HG03439 (cell line): ENCODE measurements around the gene WRAP73.

Experiments
- ATAC-seq: cut with Tn5 transposase; IDR thresholded peaks from one replicate; pipeline ENCODE4 v1.9.1; 2021; ENCODE audit warnings: mild to moderate bottlenecking, moderate library complexity; ENCODE audit not compliant: unreplicated experiment

Gene WRAP73

DNA sequence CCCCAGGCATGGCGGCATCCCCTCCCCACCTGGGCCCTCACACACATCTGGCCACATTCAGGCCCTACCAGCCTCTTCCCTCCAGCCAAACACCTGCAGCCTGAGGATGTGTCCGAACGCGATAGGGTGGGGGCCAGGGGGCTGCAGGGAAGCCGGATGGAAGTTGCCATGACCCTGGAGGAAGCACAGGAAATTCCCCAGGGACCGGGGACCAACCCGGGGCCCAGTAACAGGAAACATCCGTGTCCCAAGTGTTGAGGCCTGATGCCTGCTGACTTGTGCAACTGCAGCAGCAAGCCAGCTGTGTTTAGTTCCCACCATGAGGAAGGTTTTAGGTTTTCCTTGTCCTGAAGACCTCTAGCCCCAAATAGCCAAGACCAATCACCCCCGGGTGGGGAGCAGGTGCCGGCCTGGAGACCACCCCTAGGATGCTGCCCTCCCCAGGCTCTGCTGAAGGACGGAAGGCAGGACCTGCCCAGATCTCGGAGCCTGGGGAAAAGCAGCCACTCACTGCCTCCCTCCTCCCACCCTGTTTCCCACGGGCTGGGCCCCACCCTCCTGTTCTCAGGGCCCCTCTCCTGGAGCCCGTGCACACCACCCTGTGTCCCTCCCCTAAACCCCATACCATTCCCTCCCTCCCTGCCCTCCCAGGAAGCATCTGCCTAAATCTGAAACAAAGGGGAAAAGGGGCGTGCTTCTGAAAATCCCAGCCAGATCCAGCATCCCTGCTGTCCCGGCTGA lies 68.4 kb downstream of the WRAP73 start:
- ATAC-seq = no peak
